Measurements from ENCODE around the gene CCDC116.
"Not testable (repeated sequence)": the region's sequence is repeated elsewhere in the genome, so short reads cannot be mapped to it uniquely, and the experiment has no call there.

CCDC116 gene, protein sequence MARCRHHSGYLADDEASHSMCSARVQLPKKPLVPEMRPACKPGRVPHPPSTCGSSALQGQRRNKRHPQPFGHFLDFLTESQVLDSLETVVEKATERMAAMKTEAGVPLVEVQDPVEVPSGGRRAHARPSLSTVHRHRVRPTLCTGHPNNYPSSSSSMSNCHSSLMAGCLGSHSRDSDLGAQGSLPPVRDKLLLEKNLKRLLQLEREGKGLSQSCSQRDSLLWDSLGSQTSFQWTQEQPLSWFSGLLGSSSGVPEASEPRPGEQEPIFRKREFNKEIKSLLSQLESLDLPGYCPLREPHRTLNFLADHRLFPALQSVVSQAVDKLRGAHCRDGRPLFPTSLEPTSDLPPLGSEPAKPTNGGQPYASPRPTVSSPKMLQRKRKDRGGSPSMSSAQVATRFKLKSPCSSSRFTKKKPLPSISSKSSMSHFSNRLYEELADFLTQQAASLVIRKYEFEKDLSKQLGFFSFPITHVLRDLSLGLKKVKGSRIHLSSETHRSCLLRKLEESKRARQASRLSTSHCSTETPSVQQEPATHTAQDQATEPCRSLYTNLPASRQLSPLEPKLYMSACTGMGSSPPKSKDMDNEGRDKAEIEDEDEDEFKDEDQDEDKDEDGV

GRCh38 chr22:21632237-21632895 is at the start of gene CCDC116:
TSS of gene CCDC116 (plus strand) at chr22:21632760. CDS start at chr22:21633182, 422 bp downstream.
- peak; percentile 58 for DNase-seq

DNA sequence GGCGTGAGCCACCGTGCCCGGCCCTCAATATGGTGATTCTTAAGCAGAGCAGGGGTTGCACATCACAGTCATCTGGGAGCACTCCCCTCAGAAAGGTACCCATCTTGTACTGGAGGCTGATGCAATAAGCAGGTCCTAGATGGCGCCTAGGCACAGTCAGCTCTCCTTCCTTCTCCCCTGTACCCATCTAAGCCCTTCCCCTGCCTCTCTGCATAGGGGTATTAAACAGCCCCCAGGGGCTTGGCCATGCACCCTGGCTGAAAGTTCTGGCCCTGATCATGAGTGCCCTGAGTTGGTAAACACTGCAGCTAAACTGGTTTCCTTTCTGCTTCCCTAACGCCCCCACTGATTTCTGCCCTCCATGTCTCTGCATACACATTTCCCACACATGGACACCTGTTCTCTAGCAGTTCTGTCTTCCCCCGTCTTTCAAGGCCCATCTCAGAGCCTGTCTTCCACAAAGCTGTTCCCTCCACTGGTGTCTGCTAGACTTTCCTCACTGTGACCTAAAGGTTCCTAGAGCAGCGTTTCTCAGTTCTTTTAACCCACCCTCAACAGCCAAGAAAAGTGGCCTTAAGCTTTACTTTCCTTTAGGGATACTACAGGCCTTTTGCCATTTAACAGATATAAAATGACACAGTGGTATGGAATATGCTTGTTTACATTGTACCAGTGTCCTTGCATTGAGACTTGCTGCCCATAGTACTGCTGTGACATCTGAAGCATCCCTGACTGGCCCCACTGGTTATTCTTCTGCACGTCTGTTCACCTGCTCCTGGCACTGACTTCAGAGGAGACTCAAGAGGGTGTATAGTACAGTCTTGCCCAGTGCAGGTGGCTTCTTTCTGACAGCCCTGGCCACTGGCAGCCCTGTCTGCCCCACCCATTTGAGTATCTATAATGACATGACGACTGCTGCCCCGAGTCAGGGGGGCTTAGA is 49.5 kb upstream of the CCDC116 start:
- no peak for DNase-seq

DNA sequence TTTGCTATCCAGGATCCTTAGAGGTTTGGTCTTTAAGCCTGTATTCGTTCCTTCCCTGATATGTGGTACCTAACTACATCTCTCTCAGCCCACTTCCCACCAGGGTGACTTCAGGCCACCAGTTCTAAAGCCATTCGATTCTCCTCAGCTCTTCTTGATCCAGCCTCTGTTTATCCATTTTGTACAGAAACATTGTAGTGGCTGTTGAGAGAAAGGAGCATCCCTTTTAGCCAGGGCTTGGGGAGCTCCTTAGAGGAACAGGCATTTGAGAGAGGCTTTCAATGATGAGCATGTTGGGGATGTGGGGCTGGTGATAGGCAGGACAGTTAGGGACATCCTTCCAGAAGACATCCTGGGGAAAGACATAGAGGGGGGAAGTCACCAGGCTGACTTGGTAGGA is 47.2 kb upstream of the CCDC116 start:
- no peak for DNase-seq

DNA sequence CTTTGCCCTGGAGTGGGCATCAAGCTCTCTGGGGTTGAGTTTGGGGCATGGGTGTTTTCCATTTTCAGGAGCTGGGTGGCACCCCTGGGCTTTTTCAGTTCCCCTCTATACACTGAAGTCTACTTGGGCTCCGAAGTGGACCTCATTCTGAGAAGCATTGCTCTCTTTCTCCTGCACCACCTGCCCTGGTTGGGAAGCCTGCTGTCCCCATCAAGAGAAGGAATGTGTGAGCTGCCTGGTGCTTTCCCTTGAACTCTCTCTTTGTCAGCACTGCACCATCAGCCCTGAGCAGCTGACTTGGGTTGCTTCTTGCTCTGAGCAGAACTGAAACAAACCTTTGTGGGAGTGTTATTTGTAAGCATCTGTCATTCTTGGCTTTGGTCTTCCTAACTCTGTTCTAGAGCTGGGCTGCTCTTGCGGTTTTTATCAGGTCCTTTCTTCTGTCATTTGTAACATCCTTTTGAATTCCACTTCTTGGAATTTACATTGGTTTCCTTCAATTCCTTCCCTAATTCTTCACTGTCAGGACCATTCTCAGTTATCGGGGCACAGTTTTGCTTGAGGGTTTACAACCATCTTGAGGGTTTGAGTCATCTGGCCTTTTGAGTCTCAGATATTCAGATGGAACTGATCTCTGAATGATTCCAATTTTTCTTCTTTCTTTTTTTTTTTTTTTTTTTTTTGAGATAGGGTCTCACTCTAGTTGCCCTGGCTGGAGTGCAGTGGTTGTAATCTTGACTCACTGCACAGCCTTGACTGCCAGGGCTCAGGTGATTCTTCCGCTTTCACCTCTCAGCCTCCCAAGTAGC is 44.6 kb upstream of the CCDC116 start:
- DNase-seq: no peak

- DNase-seq: no peak
Observed at GRCh38 chr22:21589396-21589795, 43.2 kb upstream of the CCDC116 start.

- no peak for DNase-seq
Observed at GRCh38 chr22:21590809-21591641, 41.5 kb upstream of the CCDC116 start.

GRCh38 chr22:21591695-21592094 is 40.9 kb upstream of the CCDC116 start:
- no peak for DNase-seq

GRCh38 chr22:21592422-21592821 is 40.1 kb upstream of the CCDC116 start:
- DNase-seq: no peak

- no peak for DNase-seq
Observed at GRCh38 chr22:21593406-21594232, 38.9 kb upstream of the CCDC116 start.

- no peak for DNase-seq
Observed at GRCh38 chr22:21594865-21595452, 37.6 kb upstream of the CCDC116 start.

DNA sequence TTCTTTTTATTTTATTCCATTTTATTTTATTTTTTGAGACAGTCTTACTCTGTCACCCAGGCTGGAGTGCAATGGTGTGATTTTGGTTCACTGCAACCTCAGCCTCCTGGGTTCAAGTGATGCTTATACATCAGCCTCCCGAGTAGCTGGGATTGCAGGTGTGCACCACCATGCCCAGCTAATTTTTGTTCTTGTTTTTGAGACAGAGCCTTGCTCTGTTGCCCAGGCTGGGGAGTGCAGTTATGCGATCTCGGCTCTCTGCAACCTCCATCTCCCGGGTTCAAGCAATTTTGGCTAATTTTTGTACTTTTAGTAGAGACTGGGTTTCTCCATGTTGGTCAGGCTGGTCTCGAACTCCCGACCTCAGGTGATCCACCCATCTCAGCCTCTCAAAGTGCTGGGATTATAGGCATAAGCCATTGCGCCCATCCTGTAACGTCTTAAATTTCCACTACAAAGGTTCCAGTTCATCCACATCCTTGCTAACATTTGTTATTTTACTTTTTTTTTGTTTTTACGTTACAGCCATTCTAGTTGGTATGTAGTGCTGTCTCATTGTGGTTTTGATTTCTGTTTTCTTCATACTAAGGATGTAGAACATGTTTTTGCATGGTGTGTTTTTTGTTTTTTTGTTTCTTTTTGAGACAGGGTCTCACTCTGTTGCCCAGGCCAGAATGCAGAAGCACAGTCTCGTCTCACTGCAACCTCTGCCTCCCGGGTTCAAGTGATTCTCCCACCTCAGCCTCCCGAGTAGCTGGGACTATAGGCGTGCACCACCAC is 36.0 kb upstream of the CCDC116 start:
- not testable (repeated sequence) for DNase-seq

DNA sequence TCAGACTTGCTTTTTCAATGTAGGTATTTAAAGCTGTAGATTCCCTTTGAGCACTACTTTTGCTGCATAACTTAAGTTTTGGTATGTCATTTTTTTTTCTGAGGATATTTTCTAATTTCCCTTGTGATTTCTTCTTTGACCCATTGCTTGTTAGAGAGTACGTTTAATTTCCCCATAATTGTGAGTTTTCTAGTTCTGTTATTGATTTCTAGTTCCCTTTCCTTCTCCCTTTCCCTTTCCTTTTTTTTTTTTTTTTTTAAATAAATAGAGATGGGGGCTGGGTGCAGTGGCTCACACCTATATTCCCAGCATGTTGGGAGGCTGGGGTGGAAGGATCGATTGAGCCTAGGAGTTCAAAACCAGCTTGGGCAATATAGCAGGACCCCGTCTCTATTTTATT is 34.3 kb upstream of the CCDC116 start:
- no peak for DNase-seq

DNA sequence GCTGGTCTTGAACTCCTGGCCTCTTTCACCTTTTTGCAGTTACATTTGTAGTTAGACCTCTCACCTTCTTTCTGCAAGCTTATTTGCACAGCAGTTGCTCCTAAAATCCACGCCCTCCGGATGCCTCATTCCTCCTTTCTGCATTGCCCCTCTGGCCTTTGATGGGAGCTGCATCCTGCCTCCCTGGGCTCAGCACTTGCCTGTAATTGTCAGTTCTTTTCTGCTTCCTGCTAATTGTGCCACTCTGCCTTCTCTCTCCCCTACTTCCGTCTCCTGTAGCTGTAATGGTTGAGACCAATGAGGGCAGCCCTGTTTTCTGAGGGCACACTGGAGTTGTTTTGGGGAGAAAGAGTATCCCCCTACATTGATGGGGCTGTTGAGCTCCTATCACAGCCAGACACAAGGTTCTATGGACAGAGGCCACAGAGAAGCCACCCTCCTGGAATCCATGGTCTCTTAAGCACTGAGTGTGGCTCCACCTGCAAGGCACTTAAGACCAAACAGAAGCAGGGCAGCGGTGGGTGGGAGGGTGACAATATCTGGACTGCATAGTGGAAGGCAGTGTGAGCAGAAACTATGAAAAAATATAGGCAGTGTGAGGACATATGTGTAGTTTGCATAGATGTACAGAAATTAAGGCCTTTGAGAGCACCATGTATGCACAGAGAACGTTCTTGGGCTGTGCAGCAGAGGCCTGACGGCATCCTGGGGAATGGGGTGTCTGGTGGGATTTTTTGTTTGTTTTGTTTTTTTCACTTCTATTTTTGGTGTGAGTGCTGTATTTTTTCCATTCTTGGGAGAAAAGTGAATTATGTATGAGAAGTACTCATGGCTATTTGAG is 33.3 kb upstream of the CCDC116 start:
- no peak for DNase-seq

DNA sequence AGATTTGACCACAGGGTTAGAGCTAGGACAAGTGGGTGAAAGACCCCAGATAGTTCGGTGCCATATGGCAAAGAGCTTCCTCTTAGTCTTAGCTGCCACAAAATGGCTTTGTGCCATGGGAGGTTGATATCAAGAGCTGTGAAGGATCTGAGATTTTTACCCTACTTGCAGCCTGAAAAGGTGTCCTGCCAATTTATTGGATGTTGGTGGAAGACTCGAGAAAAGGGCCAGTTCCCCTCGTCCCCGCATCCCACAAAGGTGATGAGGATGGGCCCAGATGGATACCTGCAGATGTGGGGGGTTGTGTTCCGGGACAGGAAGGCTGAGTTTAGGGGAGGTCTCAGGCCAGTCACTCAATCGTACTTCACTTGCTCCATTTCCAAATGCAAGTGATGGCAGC is 30.0 kb upstream of the CCDC116 start:
- no peak for DNase-seq

- DNase-seq: no peak
Observed at GRCh38 chr22:21603973-21604372, 28.6 kb upstream of the CCDC116 start.

DNA sequence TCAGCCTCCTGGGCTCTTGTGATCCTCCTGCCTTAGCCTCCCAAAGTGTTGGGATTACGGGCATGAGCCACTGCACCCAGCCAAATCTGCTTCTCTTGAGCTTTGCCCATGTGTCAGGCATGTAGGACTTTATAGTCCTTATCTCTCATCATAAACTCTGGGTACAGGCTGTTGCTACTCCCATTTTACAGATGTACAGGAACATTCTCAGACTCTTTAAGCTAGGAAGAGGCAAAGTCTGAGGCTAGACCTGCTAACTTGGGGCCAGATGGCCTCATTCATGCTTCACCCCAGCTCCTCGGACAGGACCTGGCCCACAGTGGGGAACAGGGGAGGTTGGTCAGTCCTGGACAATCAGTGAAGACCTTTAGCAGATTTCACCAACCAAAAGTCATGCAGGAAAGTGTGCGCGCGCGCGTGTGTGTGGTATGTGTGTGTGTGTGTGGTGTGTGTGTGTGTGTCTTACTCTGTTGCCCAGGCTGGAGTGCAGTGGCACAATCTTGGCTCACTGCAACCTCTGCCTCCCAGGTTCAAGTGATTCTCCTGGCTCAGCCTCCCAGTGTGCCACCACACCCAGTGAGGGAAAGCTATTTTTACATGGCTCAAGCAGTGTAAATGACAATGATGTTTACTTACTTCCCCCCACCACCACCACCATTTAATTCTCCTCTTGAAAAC is 26.5 kb upstream of the CCDC116 start:
- no peak for DNase-seq

DNA sequence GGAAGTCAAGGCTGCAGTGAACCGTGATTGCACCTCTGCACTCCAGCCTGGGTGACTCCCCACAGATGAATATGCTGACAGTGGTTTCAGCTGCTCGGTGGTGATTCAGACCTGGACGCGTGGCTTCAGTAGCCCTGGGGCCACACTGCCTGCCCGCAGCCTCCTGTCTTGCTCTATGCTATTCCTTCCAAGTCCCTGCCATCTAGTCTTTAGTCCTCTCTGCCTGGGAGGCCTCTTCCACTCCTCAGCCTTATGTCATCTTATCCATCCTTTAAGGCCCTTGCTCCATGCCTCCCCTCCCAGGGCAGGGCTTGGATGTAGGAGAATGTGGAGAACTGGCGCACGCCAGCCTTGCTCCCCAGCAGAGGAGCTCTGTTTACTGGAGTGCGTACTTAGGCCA is 25.8 kb upstream of the CCDC116 start:
- no peak for DNase-seq

Measured in activated CD4-positive, alpha-beta T cell treated with anti-CD3 and anti-CD28 coated beads, Interleukin-2, amount 50 U/mL, for 1 hour (primary cell).